HG02970 (cell line): ENCODE results near the gene RNMT.
"Not testable (repeated sequence)": the region's sequence is repeated elsewhere in the genome, so short reads cannot be mapped to it uniquely, and the experiment has no call there.

ENCODE experiments used
- ATAC-seq: cut with Tn5 transposase; IDR thresholded peaks from one replicate; pipeline ENCODE4 v1.9.1; 2021; ENCODE audit warnings: mild to moderate bottlenecking, moderate library complexity, moderate number of reproducible peaks; ENCODE audit not compliant: unreplicated experiment, low FRiP score

The RNMT gene

GRCh38 chr18:13730481-13730880, 4.0 kb downstream of the RNMT start:
- ATAC-seq = no peak

GRCh38 chr18:13735681-13736080, 9.2 kb downstream of the RNMT start:
- no peak for ATAC-seq

- no peak for ATAC-seq
Observed at GRCh38 chr18:13745696-13746095, 19.2 kb downstream of the RNMT start.

GRCh38 chr18:13746633-13747032, 20.2 kb downstream of the RNMT start:
- ATAC-seq = no peak

- not testable (repeated sequence) for ATAC-seq
Observed at GRCh38 chr18:13751599-13751998, 25.1 kb downstream of the RNMT start.

GRCh38 chr18:13756261-13756660, 29.8 kb downstream of the RNMT start:
- no peak for ATAC-seq

GRCh38 chr18:13756671-13757070, 30.2 kb downstream of the RNMT start:
- no peak for ATAC-seq

- no peak for ATAC-seq
Observed at GRCh38 chr18:13758622-13759021, 32.1 kb downstream of the RNMT start.

GRCh38 chr18:13760047-13760446, 33.6 kb downstream of the RNMT start:
- ATAC-seq = no peak

GRCh38 chr18:13762690-13763439, 36.4 kb downstream of the RNMT start:
- no peak for ATAC-seq

- ATAC-seq = no peak
Observed at GRCh38 chr18:13775058-13775457, 48.6 kb downstream of the RNMT start.

GRCh38 chr18:13791181-13791580, 64.7 kb downstream of the RNMT start:
- no peak for ATAC-seq

GRCh38 chr18:13793819-13794218, 67.3 kb downstream of the RNMT start:
- no peak for ATAC-seq

GRCh38 chr18:13796515-13796914, 70.0 kb downstream of the RNMT start:
- ATAC-seq = no peak

GRCh38 chr18:13797157-13797611, 70.7 kb downstream of the RNMT start:
- ATAC-seq = no peak

- no peak for ATAC-seq
Observed at GRCh38 chr18:13799396-13799795, 72.9 kb downstream of the RNMT start.

- ATAC-seq = no peak
Observed at GRCh38 chr18:13800505-13801259, 74.2 kb downstream of the RNMT start.

- ATAC-seq = no peak
Observed at GRCh38 chr18:13801260-13801601, 74.8 kb downstream of the RNMT start.

GRCh38 chr18:13804305-13804704, 77.8 kb downstream of the RNMT start:
- ATAC-seq = no peak

GRCh38 chr18:13808294-13809042, 82.0 kb downstream of the RNMT start:
- no peak for ATAC-seq

- no peak for ATAC-seq
Observed at GRCh38 chr18:13809043-13809430, 82.6 kb downstream of the RNMT start.
